Mesothelial cell of epicardium (in vitro differentiated cells): ENCODE data around the gene TPPP3. TPM values are rescaled to one million over a fixed set of nuclear protein-coding genes. Genes with fewer than 3 reads are reported as not detected.

ENCODE experiments used
- DNase-seq, 2 experiments: peaks; one replicate each; pipeline ENCODE4 v3.0.0; 2021; ENCODE audit warnings: low spot score in 2 of 2; ENCODE audit not compliant: unreplicated experiment in 2 of 2
- H3K27ac Mint-ChIP-seq: 2 replicates; pipeline ENCODE4 v1.8.0; 2021; ENCODE audit warnings: mixed read lengths
- H3K27me3 Mint-ChIP-seq: 2 replicates; pipeline ENCODE4 v1.8.0; 2021; ENCODE audit warnings: low read depth, mixed read lengths
- H3K36me3 Mint-ChIP-seq: 2 replicates; pipeline ENCODE4 v1.8.0; 2021; ENCODE audit warnings: mixed read lengths
- H3K4me1 Mint-ChIP-seq: 2 replicates; pipeline ENCODE4 v1.8.0; 2021; ENCODE audit warnings: mixed read lengths
- H3K4me3 Mint-ChIP-seq: 2 replicates; pipeline ENCODE4 v1.8.0; 2021; ENCODE audit warnings: mild to moderate bottlenecking, moderate library complexity, mixed read lengths
- H3K9me3 Mint-ChIP-seq: 2 replicates; pipeline ENCODE4 v1.8.0; 2021; ENCODE audit warnings: mixed read lengths
- total RNA-seq: library from RNA; stranded (reverse); gene quantifications from 3 replicates; pipeline ENCODE4 v1.2.1, GENCODE V29; 2021
- TF ChIP-seq, protein P1 (sequence below): fragments of 200-600 bp; sonication (generic); IDR thresholded peaks from one replicate; pipeline ENCODE4 v1.5.0; 2021; ENCODE audit warnings: antibody characterized with exemption; ENCODE audit not compliant: unreplicated experiment

The TPPP3 gene
- total RNA-seq, 1 donor from 2014 or later: 5.5 TPM

DNA sequence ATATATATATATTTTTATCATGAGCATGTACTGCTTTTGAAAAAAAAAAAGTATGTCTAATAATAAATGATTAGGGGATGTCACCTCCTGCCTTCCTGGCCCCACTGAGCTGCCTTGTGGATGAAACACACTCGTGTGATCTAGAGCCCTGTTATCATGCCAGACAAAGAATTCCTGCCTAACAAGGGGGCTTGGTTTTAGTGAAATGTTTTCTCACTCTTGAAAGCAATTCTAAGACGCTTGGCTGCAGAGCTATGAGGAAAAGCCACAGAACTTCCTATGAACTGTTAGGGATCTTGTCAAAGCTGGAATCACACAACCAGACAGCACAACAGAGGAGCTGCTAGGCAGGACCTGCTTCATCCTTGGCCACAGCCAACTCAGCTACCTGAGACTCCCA is 19.0 kb upstream of the TPPP3 start:
- Mint-ChIP-seq H3K36me3 (no peaks in the 10 kb centered on the region), H3K27ac (no peak overlapping the region), H3K27me3 (no peaks in the 10 kb centered on the region), H3K4me3 (no peak overlapping the region), H3K9me3 (no peaks in the 10 kb centered on the region), H3K4me1 (peaks cover 12% of the 10 kb centered on the region)
- DNase-seq: no peak
- TF ChIP-seq, protein P1, sequence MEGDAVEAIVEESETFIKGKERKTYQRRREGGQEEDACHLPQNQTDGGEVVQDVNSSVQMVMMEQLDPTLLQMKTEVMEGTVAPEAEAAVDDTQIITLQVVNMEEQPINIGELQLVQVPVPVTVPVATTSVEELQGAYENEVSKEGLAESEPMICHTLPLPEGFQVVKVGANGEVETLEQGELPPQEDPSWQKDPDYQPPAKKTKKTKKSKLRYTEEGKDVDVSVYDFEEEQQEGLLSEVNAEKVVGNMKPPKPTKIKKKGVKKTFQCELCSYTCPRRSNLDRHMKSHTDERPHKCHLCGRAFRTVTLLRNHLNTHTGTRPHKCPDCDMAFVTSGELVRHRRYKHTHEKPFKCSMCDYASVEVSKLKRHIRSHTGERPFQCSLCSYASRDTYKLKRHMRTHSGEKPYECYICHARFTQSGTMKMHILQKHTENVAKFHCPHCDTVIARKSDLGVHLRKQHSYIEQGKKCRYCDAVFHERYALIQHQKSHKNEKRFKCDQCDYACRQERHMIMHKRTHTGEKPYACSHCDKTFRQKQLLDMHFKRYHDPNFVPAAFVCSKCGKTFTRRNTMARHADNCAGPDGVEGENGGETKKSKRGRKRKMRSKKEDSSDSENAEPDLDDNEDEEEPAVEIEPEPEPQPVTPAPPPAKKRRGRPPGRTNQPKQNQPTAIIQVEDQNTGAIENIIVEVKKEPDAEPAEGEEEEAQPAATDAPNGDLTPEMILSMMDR: no peak

DNA sequence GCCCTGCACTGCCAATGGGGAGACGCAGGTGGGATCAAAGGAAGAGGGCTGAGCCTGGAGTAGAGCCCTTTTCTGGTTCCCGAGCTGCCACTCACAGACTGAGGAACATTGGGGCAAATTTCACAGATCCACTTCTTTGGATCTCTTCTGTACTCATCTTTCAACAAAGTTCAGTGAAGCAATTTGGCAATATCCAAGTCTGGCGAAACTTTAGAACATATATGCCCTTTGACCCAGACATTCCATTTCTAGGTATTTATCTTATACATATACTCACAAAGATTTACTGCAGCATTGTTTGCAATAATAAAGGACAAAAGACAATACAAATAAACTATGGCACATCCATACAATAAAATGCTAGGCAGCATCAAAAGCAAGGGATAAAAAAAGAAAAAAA is 18.0 kb upstream of the TPPP3 start:
- Mint-ChIP-seq H3K27me3 (no peaks in the 10 kb centered on the region), H3K36me3 (no peaks in the 10 kb centered on the region), H3K27ac (no peak overlapping the region), H3K4me3 (no peak overlapping the region), H3K4me1 (peaks cover 7% of the 10 kb centered on the region), H3K9me3 (no peaks in the 10 kb centered on the region)
- DNase-seq: no peak
- TF ChIP-seq, protein P1: no peak

DNA sequence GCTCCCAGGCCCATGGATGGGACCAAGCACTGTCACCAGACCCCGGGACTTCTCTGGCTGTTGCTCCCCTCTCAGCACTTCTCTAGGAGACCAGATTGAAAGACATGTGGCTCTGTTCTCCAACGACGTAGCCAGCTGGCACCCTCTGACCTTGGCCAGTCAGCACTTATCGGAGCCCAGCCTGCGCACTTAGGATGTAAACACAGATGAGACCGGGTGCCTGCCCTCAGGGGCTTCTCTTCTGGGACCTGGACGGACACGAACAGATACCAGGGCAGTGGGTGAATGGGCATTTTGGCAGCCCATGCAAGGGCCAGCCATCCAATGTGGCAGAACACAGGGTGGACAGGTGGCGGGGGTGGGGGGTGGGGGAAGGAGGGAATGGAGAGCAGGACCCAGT is 16.3 kb upstream of the TPPP3 start:
- no peak overlapping the region for H3K4me3 Mint-ChIP-seq
- no peak overlapping the region for H3K27ac Mint-ChIP-seq
- no peak for DNase-seq
- TF ChIP-seq, protein P1: no peak
- no peaks in the 10 kb centered on the region for H3K36me3 Mint-ChIP-seq
- H3K4me1 Mint-ChIP-seq: peaks cover 11% of the 10 kb centered on the region
- no peaks in the 10 kb centered on the region for H3K9me3 Mint-ChIP-seq
- H3K27me3 Mint-ChIP-seq: no peaks in the 10 kb centered on the region

DNA sequence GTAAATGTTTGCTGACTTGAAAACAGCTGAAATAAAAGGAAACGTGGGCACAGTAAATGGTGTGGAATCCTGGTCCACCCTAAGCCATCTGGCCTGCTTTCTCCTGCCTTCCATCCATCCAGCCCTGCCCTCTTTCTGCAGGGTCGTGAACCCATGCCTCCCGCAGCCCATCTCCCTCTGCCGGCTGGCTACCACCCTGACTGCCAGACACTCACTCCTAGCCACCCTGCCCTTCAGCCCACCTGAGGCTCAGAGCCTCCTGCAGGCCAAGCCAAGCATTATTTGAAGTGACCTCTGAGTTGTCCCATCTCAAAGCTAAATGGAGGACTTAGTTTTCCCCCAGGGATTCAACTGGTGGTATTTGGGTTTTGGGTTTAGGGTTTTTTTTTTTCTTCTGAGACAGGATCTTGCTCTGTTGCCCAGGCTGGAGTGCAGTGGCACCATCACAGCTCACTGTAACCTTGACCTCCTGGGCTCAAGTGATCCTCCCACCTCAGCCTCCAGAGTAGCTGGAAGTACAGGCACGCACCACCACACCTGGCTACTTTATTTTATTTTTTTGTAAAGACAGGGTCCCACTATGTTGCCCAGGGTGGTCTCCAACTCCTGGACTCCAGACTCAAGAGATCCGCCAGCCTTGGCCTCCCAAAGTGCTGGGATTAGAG is 14.6 kb upstream of the TPPP3 start:
- H3K27me3 Mint-ChIP-seq: no peaks in the 10 kb centered on the region
- H3K27ac Mint-ChIP-seq: no peak overlapping the region
- TF ChIP-seq, protein P1: no peak
- no peaks in the 10 kb centered on the region for H3K36me3 Mint-ChIP-seq
- no peaks in the 10 kb centered on the region for H3K9me3 Mint-ChIP-seq
- no peak overlapping the region for H3K4me3 Mint-ChIP-seq
- no peak for DNase-seq
- H3K4me1 Mint-ChIP-seq: peaks cover 25% of the 10 kb centered on the region

DNA sequence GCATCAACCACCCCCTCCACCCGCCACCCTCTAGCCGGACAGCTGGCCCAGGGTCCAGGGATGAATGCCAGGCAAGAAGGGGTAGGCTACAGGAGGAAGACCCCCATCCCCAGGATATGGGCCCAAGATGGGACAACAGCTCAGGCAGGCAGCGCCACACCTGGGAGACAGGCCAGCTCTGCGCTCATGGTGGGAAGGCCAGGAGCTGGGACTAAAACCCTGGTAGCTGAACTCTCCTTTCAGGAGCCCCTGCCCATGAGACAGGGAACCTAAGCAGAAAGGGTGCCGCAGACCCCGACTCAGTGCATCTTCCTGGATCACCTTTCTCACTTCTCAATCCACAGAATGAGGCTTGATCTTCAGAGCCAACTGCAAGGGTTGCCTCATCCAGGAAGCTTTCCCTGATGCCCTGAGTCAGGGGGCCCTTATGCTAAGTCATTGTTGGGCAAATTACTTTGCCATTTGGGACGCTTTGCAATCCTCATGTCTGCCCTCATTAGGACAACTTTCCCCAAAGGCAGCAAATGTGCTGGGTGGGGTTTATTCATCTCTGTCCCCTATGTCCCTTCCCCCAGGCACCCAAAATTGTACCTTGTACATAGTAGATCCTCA is 14.0 kb upstream of the TPPP3 start:
- Mint-ChIP-seq H3K36me3 (no peaks in the 10 kb centered on the region), H3K4me3 (no peak overlapping the region), H3K4me1 (peaks cover 24% of the 10 kb centered on the region), H3K27ac (no peak overlapping the region), H3K9me3 (no peaks in the 10 kb centered on the region), H3K27me3 (no peaks in the 10 kb centered on the region)
- no peak for DNase-seq
- TF ChIP-seq, protein P1: no peak
